ENCODE data around the gene KLHL11. TPM values are rescaled to one million over a fixed set of nuclear protein-coding genes. Genes with fewer than 3 reads are reported as not detected.

KLHL11 gene
- total and polyA plus RNA-seq, 9 of the 15 experiments (the other 6 are each of a cell fraction or from before 2014, with no cell fraction given) = 0.20 to 17.0 (median 10.3) TPM

DNA sequence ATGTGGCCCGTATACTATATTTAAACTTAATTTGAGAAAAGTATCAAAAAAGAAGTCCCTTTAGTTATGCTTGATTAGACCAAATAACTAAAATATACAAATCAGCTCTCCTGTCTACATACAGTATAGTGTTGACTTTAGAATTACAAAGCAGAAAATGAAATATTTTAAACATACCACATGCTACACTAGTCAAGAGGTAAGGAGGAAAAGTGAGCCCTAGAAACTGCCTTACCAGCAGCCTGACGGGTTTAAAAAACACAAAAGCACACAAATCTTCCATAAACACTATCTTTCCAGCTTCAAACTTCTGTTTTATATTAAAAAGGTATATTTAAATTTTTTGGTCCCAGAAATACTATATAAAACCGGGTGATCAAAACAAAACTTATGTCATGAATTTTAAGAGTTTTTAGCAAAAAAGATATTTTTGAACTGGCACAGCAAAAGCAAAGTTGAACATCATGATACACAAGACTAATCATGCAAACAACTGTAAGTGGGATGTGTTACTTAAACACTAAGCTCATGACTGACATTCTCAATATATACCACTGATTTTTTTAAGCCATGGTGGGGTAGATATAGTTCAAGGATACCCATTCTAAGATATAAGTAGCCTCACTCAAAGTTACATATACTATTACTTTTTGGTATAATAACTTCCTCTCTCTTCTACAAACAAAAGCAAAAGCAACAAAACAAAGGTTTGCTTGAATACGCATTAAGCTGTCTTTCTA is 15.8 kb downstream of the KLHL11 start:
- in situ Hi-C loops (cut with MboI) = no loop called here
- Histone ChIP-seq H2AFZ (ENCODE audit: low read depth, low read length) (no peak overlapping the region), H3K4me3 (no peak overlapping the region), H3K9ac (ENCODE audit: insufficient read depth in 1 of 2, low read depth in 2 of 2, low read length in 2 of 2) (no peak overlapping the region), H3K27ac (ENCODE audit: extremely low read depth, low read depth, low read length) (no peak overlapping the region), H3K9me1 (ENCODE audit: control insufficient read depth, insufficient read depth, low read length) (no peaks in the 10 kb centered on the region), H3K4me1 (replicated peaks in 1 of 2; ENCODE audit: control insufficient read depth in 2 of 2, insufficient read depth in 2 of 2, low read length in 2 of 2) (no peaks in the 10 kb centered on the region), H3K79me2 (ENCODE audit: control insufficient read depth, insufficient read depth, low read length) (peaks cover 28% of the 10 kb centered on the region), H3K36me3 (ENCODE audit: control insufficient read depth, insufficient read depth, low read length) (peaks cover 29% of the 10 kb centered on the region; the same call in 2 of the 3 replicates), H3K4me2 (ENCODE audit: insufficient read depth, low read length) (no peak overlapping the region), H3K27me3 (ENCODE audit: control insufficient read depth in 2 of 2, insufficient read depth in 2 of 2, low read length in 2 of 2) (no peaks in the 10 kb centered on the region), H3K9me3 (replicated peaks; ENCODE audit: control insufficient read depth, insufficient read depth, low read depth, low read length) (no peaks in the 10 kb centered on the region), H4K20me1 (replicated peaks; ENCODE audit: control insufficient read depth, insufficient read depth, low read length) (no peaks in the 10 kb centered on the region)
- CTCF ChIA-PET (ENCODE audit: low intra/inter-chr PET ratio) = no interaction called here
- no TSS peak for BruUV-seq (replicated peaks)
- 74% methylated on average over 4 of the region's 4 CpGs for WGBS (ENCODE audit: insufficient coverage, low coverage, missing lambda C conversion rate)
- FAIRE-seq (no peak), ATAC-seq (no peak), DNase-seq (ENCODE audit: extremely low read depth in 1 of 4, low spot score in 3 of 4) (no peak)
- intact Hi-C loops (cut with micrococcal nuclease) = no loop called here
- TF ChIP-seq YY1 (IDR thresholded peaks at IDR 0.05; ENCODE audit: borderline replicate concordance in 1 of 3, control insufficient read depth in 1 of 3, extremely low read depth in 1 of 3, insufficient read depth in 3 of 3, insufficient read length in 1 of 3, insufficient replicate concordance in 2 of 3, low read depth in 1 of 3, low read length in 2 of 3) (no peak), NFXL1 (CRISPR knock-in tag; IDR thresholded peaks at IDR 0.05) (no peak), E2F3 (CRISPR knock-in tag; IDR thresholded peaks at IDR 0.05) (no peak)
- TF ChIP-seq, protein P1, sequence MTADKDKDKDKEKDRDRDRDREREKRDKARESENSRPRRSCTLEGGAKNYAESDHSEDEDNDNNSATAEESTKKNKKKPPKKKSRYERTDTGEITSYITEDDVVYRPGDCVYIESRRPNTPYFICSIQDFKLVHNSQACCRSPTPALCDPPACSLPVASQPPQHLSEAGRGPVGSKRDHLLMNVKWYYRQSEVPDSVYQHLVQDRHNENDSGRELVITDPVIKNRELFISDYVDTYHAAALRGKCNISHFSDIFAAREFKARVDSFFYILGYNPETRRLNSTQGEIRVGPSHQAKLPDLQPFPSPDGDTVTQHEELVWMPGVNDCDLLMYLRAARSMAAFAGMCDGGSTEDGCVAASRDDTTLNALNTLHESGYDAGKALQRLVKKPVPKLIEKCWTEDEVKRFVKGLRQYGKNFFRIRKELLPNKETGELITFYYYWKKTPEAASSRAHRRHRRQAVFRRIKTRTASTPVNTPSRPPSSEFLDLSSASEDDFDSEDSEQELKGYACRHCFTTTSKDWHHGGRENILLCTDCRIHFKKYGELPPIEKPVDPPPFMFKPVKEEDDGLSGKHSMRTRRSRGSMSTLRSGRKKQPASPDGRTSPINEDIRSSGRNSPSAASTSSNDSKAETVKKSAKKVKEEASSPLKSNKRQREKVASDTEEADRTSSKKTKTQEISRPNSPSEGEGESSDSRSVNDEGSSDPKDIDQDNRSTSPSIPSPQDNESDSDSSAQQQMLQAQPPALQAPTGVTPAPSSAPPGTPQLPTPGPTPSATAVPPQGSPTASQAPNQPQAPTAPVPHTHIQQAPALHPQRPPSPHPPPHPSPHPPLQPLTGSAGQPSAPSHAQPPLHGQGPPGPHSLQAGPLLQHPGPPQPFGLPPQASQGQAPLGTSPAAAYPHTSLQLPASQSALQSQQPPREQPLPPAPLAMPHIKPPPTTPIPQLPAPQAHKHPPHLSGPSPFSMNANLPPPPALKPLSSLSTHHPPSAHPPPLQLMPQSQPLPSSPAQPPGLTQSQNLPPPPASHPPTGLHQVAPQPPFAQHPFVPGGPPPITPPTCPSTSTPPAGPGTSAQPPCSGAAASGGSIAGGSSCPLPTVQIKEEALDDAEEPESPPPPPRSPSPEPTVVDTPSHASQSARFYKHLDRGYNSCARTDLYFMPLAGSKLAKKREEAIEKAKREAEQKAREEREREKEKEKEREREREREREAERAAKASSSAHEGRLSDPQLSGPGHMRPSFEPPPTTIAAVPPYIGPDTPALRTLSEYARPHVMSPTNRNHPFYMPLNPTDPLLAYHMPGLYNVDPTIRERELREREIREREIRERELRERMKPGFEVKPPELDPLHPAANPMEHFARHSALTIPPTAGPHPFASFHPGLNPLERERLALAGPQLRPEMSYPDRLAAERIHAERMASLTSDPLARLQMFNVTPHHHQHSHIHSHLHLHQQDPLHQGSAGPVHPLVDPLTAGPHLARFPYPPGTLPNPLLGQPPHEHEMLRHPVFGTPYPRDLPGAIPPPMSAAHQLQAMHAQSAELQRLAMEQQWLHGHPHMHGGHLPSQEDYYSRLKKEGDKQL (CRISPR knock-in tag; IDR thresholded peaks at IDR 0.05; ENCODE audit: borderline replicate concordance) = no peak
- TF ChIP-seq, protein P2, sequence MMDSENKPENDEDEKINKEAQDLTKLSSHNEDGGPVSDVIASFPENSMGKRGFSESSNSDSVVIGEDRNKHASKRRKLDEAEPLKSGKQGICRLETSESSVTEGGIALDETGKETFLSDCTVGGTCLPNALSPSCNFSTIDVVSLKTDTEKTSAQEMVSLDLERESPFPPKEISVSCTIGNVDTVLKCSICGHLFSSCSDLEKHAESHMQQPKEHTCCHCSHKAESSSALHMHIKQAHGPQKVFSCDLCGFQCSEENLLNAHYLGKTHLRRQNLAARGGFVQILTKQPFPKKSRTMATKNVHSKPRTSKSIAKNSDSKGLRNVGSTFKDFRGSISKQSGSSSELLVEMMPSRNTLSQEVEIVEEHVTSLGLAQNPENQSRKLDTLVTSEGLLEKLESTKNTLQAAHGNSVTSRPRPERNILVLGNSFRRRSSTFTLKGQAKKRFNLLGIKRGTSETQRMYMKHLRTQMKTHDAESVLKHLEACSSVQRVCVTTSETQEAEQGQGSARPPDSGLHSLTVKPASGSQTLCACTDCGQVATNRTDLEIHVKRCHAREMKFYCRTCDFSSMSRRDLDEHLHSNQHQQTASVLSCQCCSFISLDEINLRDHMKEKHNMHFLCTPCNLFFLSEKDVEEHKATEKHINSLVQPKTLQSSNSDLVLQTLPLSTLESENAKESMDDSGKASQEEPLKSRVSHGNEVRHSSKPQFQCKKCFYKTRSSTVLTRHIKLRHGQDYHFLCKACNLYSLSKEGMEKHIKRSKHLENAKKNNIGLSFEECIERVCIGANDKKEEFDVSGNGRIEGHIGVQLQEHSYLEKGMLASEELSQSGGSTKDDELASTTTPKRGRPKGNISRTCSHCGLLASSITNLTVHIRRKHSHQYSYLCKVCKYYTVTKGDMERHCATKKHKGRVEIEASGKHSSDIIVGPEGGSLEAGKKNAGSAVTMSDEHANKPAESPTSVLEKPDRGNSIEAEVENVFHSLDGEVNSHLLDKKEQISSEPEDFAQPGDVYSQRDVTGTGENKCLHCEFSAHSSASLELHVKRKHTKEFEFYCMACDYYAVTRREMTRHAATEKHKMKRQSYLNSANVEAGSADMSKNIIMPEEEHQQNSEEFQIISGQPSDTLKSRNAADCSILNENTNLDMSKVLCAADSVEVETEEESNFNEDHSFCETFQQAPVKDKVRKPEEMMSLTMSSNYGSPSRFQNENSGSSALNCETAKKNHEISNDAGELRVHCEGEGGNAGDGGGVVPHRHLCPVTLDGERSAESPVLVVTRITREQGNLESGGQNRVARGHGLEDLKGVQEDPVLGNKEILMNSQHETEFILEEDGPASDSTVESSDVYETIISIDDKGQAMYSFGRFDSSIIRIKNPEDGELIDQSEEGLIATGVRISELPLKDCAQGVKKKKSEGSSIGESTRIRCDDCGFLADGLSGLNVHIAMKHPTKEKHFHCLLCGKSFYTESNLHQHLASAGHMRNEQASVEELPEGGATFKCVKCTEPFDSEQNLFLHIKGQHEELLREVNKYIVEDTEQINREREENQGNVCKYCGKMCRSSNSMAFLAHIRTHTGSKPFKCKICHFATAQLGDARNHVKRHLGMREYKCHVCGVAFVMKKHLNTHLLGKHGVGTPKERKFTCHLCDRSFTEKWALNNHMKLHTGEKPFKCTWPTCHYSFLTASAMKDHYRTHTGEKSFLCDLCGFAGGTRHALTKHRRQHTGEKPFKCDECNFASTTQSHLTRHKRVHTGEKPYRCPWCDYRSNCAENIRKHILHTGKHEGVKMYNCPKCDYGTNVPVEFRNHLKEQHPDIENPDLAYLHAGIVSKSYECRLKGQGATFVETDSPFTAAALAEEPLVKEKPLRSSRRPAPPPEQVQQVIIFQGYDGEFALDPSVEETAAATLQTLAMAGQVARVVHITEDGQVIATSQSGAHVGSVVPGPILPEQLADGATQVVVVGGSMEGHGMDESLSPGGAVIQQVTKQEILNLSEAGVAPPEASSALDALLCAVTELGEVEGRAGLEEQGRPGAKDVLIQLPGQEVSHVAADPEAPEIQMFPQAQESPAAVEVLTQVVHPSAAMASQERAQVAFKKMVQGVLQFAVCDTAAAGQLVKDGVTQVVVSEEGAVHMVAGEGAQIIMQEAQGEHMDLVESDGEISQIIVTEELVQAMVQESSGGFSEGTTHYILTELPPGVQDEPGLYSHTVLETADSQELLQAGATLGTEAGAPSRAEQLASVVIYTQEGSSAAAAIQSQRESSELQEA (IDR thresholded peaks at IDR 0.05; ENCODE audit: low read depth) = no peak
- POLR2A ChIA-PET = interaction anchor here (0.6 to 1.7 kb wide), 6 partner anchors 11 to 831 kb away, joined by 3 to 10 read pairs (median 4); partner anchors contain the start of gene KLHL11

Data from K562 (cell line).